PC-3 (cell line): ENCODE measurements around the gene RXFP3.

Experiments
- EZH2 ChIP-seq: fragments of 300-600 bp; sonication (generic); IDR thresholded peaks from one replicate; pipeline ENCODE4 v1.6.1; 2017; ENCODE audit warnings: antibody characterized with exemption, mild to moderate bottlenecking, low read length; ENCODE audit not compliant: unreplicated experiment
- EZH2phosphoT487 ChIP-seq: fragments of 300-600 bp; sonication (generic); IDR thresholded peaks from 2 replicates; pipeline ENCODE4 v1.6.1; 2018; ENCODE audit warnings: mild to moderate bottlenecking, antibody characterized with exemption, low read length, borderline replicate concordance
- TF ChIP-seq, protein P1 (sequence below): fragments of 300-600 bp; sonication (generic); conservative IDR thresholded peaks from 2 replicates; pipeline ENCODE4 v1.5.1; 2017; ENCODE audit warnings: antibody characterized with exemption, low read depth, mild to moderate bottlenecking, low read length

DNA sequence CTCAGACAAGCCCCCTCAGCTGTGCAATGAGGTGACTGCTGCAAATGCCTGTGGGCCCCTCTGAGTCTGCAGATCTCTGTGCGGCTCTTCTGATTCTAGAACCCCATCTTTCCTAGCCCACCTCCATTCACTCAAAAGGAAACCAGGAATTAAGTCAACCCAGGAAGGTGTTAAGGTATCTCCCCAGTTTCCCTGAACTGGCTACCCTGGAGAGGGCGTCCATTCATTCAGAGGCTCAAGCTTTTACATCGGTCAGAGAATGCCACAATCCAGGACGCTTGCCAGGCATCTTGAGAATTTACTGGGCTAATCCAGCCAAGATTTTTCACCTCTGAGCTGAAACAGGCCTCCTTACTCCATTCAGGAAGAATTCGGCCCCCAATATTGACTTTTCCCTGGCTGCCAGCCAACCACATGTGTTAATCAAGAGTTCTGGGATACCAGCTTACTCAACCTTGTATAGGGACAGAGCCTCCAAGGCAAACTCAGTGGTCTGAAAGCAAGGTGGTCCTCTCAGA is 43.5 kb upstream of the RXFP3 start:
- TF ChIP-seq, protein P1, sequence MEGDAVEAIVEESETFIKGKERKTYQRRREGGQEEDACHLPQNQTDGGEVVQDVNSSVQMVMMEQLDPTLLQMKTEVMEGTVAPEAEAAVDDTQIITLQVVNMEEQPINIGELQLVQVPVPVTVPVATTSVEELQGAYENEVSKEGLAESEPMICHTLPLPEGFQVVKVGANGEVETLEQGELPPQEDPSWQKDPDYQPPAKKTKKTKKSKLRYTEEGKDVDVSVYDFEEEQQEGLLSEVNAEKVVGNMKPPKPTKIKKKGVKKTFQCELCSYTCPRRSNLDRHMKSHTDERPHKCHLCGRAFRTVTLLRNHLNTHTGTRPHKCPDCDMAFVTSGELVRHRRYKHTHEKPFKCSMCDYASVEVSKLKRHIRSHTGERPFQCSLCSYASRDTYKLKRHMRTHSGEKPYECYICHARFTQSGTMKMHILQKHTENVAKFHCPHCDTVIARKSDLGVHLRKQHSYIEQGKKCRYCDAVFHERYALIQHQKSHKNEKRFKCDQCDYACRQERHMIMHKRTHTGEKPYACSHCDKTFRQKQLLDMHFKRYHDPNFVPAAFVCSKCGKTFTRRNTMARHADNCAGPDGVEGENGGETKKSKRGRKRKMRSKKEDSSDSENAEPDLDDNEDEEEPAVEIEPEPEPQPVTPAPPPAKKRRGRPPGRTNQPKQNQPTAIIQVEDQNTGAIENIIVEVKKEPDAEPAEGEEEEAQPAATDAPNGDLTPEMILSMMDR: no peak
- TF ChIP-seq EZH2 (no peak), EZH2phosphoT487 (no peak)
